SK-N-SH (cell line): ENCODE measurements around the gene SH3RF1.

ENCODE experiments used
- EZH2phosphoT487 ChIP-seq: fragments of 200-600 bp; sonication (generic); IDR thresholded peaks from 2 replicates; pipeline ENCODE4 v1.6.1; 2017; ENCODE audit warnings: low read depth, mixed run types, mild to moderate bottlenecking, antibody characterized with exemption, moderate library complexity, borderline replicate concordance
- FOXM1 ChIP-seq: IDR thresholded peaks from 2 replicates; pipeline ENCODE4 v1.4.0; 2012; ENCODE audit warnings: low read depth, mild to moderate bottlenecking
- TAF1 ChIP-seq: IDR thresholded peaks from 2 replicates; pipeline ENCODE4 v1.6.1; 2012; ENCODE audit warnings: low read depth, mild to moderate bottlenecking, low read length, moderate library complexity, borderline replicate concordance
- YY1 ChIP-seq: IDR thresholded peaks from 2 replicates; pipeline ENCODE4 v1.4.0; 2012; ENCODE audit warnings: low read depth, mild to moderate bottlenecking
- TF ChIP-seq, protein P1 (sequence below): fragments of 200-600 bp; sonication (generic); IDR thresholded peaks from 2 replicates; pipeline ENCODE4 v1.6.1; 2017; ENCODE audit warnings: antibody characterized with exemption, mild to moderate bottlenecking, moderate library complexity

GRCh38 chr4:169249999-169250398 lies 20.8 kb downstream of the SH3RF1 start:
- TF ChIP-seq, protein P1, sequence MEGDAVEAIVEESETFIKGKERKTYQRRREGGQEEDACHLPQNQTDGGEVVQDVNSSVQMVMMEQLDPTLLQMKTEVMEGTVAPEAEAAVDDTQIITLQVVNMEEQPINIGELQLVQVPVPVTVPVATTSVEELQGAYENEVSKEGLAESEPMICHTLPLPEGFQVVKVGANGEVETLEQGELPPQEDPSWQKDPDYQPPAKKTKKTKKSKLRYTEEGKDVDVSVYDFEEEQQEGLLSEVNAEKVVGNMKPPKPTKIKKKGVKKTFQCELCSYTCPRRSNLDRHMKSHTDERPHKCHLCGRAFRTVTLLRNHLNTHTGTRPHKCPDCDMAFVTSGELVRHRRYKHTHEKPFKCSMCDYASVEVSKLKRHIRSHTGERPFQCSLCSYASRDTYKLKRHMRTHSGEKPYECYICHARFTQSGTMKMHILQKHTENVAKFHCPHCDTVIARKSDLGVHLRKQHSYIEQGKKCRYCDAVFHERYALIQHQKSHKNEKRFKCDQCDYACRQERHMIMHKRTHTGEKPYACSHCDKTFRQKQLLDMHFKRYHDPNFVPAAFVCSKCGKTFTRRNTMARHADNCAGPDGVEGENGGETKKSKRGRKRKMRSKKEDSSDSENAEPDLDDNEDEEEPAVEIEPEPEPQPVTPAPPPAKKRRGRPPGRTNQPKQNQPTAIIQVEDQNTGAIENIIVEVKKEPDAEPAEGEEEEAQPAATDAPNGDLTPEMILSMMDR, result no peak
- TF ChIP-seq TAF1 (no peak), EZH2phosphoT487 (no peak), YY1 (no peak), FOXM1 (no peak)
